HG03039 (cell line): ENCODE data around the gene ESPN.

ENCODE experiments used
- ATAC-seq: cut with Tn5 transposase; IDR thresholded peaks from one replicate; pipeline ENCODE4 v1.9.1; 2021; ENCODE audit warnings: mild to moderate bottlenecking, moderate library complexity; ENCODE audit not compliant: unreplicated experiment

ESPN gene

GRCh38 chr1:6408023-6408422, 16.6 kb upstream of the ESPN start:
- ATAC-seq: no peak

GRCh38 chr1:6409053-6409452, 15.5 kb upstream of the ESPN start:
- no peak for ATAC-seq

DNA sequence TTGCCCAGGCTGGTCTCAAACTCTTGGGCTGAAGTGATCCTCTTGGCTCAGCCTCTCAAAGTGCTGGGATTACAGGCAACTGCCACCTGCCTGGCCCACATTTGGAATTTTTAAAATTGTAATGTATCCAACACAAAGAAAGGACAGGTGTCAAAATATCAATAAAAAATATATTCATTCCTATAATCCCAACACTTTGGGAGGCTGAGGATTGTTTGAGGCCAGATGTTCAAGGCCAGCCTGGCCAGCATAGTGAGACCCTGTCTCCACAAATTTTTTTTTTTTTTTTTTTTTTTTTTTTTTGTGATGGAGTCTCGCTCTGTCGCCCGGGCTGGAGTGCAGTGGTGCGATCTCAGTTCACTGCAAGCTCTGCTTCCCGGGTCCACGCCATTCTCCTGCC, 14.8 kb upstream of the ESPN start:
- no peak for ATAC-seq

DNA sequence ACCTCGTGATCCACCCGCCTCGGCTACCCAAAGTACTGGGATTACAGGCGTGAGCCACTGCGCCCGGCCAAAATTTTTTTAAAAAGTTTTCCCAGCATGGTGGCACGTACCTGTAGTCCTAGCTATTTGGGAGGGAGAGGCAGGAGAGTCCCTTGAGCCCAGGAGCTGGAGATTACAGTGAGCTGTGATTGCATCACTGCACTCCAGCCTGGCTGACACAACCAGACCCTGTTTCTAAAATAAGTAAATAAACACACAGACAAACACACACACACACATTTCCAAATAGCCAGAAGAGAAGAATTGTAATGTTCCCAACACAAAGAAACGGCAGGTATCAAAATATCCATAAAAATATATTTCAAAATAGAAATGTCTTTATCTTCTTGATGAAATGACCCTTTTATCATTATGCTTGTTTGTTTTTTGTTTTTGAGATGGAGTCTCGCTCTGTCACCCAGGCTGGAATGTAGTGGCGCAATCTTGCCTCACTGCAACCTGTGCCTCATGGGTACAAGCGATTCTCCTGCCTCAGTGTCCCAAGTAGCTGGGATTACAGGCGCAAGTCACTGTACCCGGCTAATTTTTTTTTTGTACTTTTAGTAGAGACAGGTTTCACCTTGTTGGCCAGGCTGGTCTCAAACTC, 14.2 kb upstream of the ESPN start:
- ATAC-seq: no peak

- ATAC-seq: no peak
Measured at GRCh38 chr1:6412896-6413295, 11.7 kb upstream of the ESPN start.

- no peak for ATAC-seq
Measured at GRCh38 chr1:6414443-6414844, 10.1 kb upstream of the ESPN start.

- no peak for ATAC-seq
Measured at GRCh38 chr1:6414881-6415626, 9.5 kb upstream of the ESPN start.

DNA sequence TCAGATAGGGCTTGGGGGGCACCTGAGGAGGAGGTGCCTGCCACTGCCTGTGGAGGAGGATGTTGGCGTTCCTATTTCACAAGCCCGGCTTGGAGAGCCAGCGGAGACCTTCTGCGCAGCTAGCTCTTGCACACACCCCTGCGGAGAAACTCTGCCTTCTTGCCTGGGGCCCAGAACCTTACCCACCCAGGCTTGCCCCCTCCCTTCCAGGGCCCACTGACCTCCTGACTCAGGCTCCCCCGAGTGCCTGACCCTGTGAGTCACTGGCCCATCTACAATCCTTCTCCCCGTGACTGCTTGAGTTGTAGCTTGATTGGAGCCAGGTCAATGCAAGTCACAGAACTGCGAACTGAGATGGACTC, 8.3 kb upstream of the ESPN start:
- ATAC-seq: no peak

- no peak for ATAC-seq
Measured at GRCh38 chr1:6416906-6417305, 7.7 kb upstream of the ESPN start.

DNA sequence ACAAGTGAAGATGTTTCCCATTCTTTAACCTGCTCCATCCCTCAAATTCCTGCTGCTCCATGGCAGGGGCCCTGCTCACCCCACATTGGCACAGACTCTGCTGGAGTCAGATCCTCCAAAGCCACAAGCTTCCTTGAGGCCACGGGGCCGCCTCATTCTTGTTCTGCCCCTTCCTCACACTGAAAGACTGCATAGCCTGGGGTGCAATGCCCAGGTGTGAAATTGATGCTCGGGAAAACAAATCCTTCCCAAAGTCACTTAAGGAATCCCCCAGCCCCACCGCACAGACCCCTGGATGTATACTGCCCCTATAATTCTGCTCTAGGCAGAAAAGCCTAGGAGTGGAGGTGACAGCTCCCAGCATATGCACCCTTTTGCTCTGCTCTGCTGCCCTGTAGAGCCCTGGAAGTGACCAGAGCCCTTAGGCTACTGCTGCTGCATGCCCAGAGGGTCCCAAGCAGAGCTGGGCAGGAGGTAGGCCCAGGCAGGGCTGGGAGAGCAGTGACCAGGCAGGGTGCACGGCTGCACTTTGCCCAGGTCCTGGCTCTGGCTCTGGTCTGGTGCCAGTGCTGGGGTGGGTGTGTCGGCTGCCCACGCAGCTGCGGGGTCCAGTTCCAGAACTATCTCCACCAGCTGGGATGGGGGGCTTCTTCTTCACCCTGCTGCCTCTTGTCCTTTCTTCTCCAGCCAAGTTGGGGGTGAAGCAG, 6.5 kb upstream of the ESPN start:
- no peak for ATAC-seq

DNA sequence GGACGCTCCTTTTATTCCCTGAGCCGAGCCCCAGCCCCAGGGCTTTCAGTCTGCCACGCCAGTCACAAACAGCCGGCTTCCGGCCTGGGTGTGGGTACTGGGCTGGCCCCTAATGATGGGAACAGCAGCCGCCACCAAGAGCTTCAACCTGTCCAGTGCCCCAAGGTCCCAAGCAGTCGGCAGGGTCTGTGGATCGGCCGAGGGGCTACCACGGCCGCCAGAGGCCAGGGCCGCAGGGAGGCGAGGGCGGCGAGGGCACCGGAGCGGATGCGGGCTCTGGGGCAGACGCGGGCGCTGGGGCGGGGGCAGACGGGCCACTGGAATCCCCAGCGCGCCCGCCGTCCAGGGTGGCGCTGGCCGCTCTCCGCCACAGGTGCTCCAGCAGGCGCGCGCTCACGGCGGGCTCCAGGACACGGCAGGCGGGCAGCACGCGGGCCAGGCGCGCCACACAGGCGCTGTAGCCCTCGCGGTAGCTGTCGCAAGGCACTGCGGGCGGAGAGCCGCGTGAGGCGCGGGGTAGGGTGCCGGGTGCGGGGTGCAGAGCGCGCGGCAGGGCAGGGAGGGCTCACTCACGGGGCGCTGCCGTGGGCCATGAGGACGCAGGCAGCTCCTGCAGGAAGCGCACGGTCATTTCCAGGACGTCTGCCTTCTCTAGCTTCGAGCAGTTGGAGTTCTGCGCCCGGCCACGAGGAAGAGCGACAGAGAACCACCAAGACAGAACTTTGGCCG, 5.7 kb upstream of the ESPN start:
- ATAC-seq: no peak

DNA sequence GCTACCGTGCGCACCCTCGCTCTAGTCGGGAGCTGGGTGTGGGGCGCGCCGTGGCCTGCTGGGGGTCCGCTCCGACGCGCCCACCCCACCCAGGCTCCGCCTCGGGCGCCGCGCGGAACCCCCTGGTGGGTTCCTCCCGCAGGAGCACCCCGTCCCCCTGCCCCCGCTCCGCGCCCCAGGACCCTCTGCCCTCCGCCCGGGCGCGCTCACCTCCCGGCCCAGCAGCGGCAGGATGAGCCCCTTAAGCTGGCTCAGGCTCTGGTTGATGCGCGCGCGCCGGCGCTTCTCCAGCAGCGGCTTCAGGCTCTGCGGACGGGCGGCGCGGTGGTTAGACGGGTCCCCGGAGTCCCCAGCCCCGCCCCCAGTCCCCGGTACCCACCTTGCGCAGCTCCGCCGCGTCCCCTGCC, 5.2 kb upstream of the ESPN start:
- ATAC-seq: no peak

- ATAC-seq: no peak
Measured at GRCh38 chr1:6419804-6420453, 4.6 kb upstream of the ESPN start, which contains the start of gene HES2. HES2 (minus strand) TSS chr1:6419919; CDS start chr1:6419820, 99 bp downstream.

DNA sequence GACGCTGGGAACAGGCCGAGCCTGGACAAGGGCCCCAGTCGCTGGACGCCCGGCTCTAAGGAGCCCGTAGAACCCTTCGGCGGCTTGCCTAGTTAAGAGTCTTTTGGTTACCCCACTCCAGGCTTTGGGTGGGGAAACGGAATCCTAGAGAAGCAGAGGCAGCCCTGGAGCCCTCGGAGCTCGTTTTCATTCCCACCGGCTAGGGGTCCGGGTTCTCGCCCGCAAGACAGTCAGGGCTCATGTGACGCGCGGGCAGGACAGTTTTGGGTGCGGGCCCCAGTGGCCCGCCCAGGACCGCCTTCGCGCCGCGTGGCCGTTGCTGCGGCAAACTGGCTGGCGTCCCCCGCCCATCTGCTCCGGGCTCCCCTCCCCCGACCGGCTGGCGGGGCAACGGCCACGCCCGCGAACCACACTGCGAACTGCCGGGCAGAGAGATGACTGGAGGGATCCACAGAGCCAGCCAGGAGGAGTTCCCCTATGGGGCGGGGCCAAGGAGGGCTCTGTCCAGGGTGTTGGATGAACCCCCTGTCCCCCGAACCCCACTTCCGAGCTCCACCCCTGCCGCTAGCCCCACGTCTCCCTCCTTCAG, 4.0 kb upstream of the ESPN start:
- no peak for ATAC-seq

GRCh38 chr1:6421266-6421665, 3.3 kb upstream of the ESPN start:
- ATAC-seq: no peak

- ATAC-seq: no peak
Measured at GRCh38 chr1:6423321-6423999, 1.1 kb upstream of the ESPN start.

- no peak for ATAC-seq
Measured at GRCh38 chr1:6424000-6424565, 493 bp upstream of the ESPN start.

GRCh38 chr1:6425658-6426057, 1.1 kb downstream of the ESPN start:
- ATAC-seq: no peak

- no peak for ATAC-seq
Measured at GRCh38 chr1:6426277-6426971, 1.8 kb downstream of the ESPN start.
